ENCODE measurements around the gene JUNB. TPM values are rescaled to one million over a fixed set of nuclear protein-coding genes. Genes with fewer than 3 reads are reported as not detected.
A peak's percentile ranks its signal among the peaks of the same experiment; 100 is the strongest.

JUNB gene
- total and polyA plus RNA-seq, 10 of the 15 experiments (the other 5 are each of a cell fraction or from before 2014, with no cell fraction given), result 0.55 to 144 (median 68.3) TPM

DNA sequence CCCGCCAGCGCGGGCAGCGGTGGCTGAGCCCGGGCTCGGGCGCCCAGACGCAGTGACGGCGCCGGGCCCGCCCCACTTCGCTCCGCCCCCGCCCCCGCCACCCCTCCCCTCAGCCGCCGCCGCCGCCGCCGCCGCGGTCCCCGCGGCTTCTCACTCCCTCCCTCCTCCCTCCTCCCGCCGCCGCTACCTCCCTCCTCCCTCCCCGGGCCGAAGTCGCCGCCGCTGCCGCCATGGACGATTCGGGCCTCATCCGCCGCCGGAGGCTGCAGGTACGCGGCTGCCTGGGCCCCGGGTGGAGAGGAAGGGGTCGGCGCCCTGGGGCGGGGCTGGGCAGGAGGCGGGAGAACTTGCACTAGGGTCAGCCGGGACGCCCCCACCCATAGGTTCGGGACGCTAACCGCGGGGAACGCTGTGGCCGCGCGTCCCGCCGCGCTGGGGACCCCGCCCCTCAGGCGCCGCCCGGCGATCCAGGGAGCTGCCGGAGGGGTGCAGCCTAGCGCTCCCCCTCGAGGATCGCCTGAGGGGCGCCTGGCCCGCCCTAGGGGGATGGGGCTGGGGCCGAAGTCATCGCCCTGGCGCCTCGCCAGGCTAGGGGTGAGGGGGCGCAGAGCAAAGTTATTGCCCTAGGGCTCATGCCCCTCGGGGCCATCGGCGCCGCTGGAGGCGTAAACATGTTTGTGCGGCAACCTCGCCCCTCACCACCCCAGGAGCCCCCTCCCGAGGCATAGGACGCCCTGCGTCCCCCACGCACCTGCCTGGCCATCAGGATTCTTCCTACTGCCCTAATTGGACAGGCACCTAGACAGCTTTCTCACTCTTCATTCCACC is 42.7 kb downstream of the JUNB start:
- Histone ChIP-seq H3K79me2 (ENCODE audit: control insufficient read depth, insufficient read depth, low read length) (no peaks in the 10 kb centered on the region), H2AFZ (ENCODE audit: control insufficient read depth, low read depth, low read length) (no peak overlapping the region; the same call in 1 of the 2 replicates), H3K4me1 (ENCODE audit: control insufficient read depth, insufficient read depth, low read length) (peaks cover 4% of the 10 kb centered on the region; the same call in 1 of the 2 replicates), H3K4me3 (peak overlapping the region; percentile 41; the same call in 1 of the 2 replicates), H3K27me3 (replicated peaks in 1 of 2; ENCODE audit: control insufficient read depth in 2 of 2, insufficient read depth in 2 of 2, low read length in 1 of 2) (peaks cover 10 to 37% of the 10 kb centered on the region in 2 experiments), H3K9ac (ENCODE audit: control insufficient read depth, insufficient read depth, low read length) (no peak overlapping the region), H3K4me2 (ENCODE audit: control insufficient read depth, insufficient read depth) (peak overlapping the region; percentile 86), H3K27ac (ENCODE audit: control insufficient read depth, insufficient read depth) (no peak overlapping the region), H3K36me3 (ENCODE audit: control insufficient read depth in 2 of 2, insufficient read depth in 2 of 2, low read length in 1 of 2) (no peaks in the 10 kb centered on the region), H3K9me3 (replicated peaks; ENCODE audit: control insufficient read depth, insufficient read depth, low read length) (no peaks in the 10 kb centered on the region; the same call in none of the 3 replicates), H4K20me1 (ENCODE audit: control insufficient read depth, insufficient read depth) (no peaks in the 10 kb centered on the region; the same call in 1 of the 2 replicates)
- intact Hi-C loops (cut with micrococcal nuclease; ENCODE audit: unreplicated experiment), result no loop called here
- WGBS (ENCODE audit: insufficient coverage, insufficient replicate concordance, low lambda C conversion rate, missing lambda C conversion rate), result 17% methylated on average over 19 of the region's 87 CpGs
- FAIRE-seq (no peak), ATAC-seq (peak; percentile 12; the same call in 2 of the 3 replicates), DNase-seq (ENCODE audit: low read depth, low spot score) (no peak)
- RAD21 ChIA-PET (ENCODE audit: unreplicated experiment), result no interaction called here
- POLR2A ChIA-PET, result no interaction called here
- BruUV-seq (replicated peaks), result no TSS peak
- CTCF ChIA-PET, result interaction anchor here (0.8 to 2.1 kb wide), 5 partner anchors 13 to 74 kb away, joined by 3 to 4 read pairs (median 3); no protein-coding TSS in a partner anchor
- SMC1A ChIA-PET (ENCODE audit: uncharacterized antibody, unreplicated experiment), result no interaction called here
- no peak for TF ChIP-seq POLR2A (IDR thresholded peaks at IDR 0.05; ENCODE audit: low read depth, low read length)
- TF ChIP-seq NRF1 (conservative IDR thresholded peaks at IDR 0.05; ENCODE audit: low read depth, low read length), result no peak
- TF ChIP-seq NFXL1 (IDR thresholded peaks at IDR 0.05; ENCODE audit: borderline replicate concordance), result 0 out of 2 replicates have a peak, but pooled peaks have one; percentile 60
- TF ChIP-seq MYC (IDR thresholded peaks at IDR 0.05; ENCODE audit: insufficient read depth, insufficient read length, insufficient replicate concordance, low read length, severe bottlenecking), result no peak
- TF ChIP-seq RB1 (IDR thresholded peaks at IDR 0.05; ENCODE audit: borderline replicate concordance), result no peak
- no peak for TF ChIP-seq CBX3 (IDR thresholded peaks at IDR 0.05; ENCODE audit: borderline replicate concordance, low read depth)
- TF ChIP-seq SUZ12 (IDR thresholded peaks at IDR 0.05; ENCODE audit: unreplicated experiment), result peak; percentile 79
- TF ChIP-seq ZNF207 (IDR thresholded peaks at IDR 0.05; ENCODE audit: borderline replicate concordance), result no peak
- in situ Hi-C loops (cut with MboI), result no loop called here

Measured in GM12878 (cell line).